Activated naive CD4-positive, alpha-beta T cell treated with Interleukin-2 at 50 U/mL for 16 hours (primary cell): Measurements from ENCODE around the gene TBC1D22A.
"Not testable (repeated sequence)": the region's sequence is repeated elsewhere in the genome, so short reads cannot be mapped to it uniquely, and the experiment has no call there.

Source experiments
- DNase-seq: peaks from one replicate; pipeline ENCODE4 v3.0.0-alpha.2; 2020

Gene TBC1D22A

GRCh38 chr22:47114813-47115517, 352.5 kb downstream of the TBC1D22A start:
- DNase-seq: no peak

- no peak for DNase-seq
Observed at GRCh38 chr22:47115518-47115890, 353.1 kb downstream of the TBC1D22A start.

- no peak for DNase-seq
Observed at GRCh38 chr22:47115921-47116320, 353.5 kb downstream of the TBC1D22A start.

- no peak for DNase-seq
Observed at GRCh38 chr22:47116426-47117341, 354.2 kb downstream of the TBC1D22A start.

- DNase-seq: not testable (repeated sequence)
Observed at GRCh38 chr22:47117442-47117841, 355.0 kb downstream of the TBC1D22A start.

GRCh38 chr22:47119181-47119580, 356.7 kb downstream of the TBC1D22A start:
- DNase-seq: no peak

GRCh38 chr22:47120399-47120798, 357.9 kb downstream of the TBC1D22A start:
- no peak for DNase-seq

GRCh38 chr22:47121791-47122190, 359.3 kb downstream of the TBC1D22A start:
- DNase-seq: no peak

GRCh38 chr22:47122441-47123000, 360.1 kb downstream of the TBC1D22A start:
- DNase-seq: no peak

- no peak for DNase-seq
Observed at GRCh38 chr22:47123006-47123826, 360.8 kb downstream of the TBC1D22A start.

GRCh38 chr22:47123827-47124442, 361.5 kb downstream of the TBC1D22A start:
- no peak for DNase-seq

GRCh38 chr22:47124451-47124881, 362.0 kb downstream of the TBC1D22A start:
- DNase-seq: no peak

GRCh38 chr22:47124961-47125360, 362.5 kb downstream of the TBC1D22A start:
- no peak for DNase-seq

- no peak for DNase-seq
Observed at GRCh38 chr22:47125603-47126002, 363.2 kb downstream of the TBC1D22A start.

- no peak for DNase-seq
Observed at GRCh38 chr22:47126344-47126811, 363.9 kb downstream of the TBC1D22A start.

- DNase-seq: no peak
Observed at GRCh38 chr22:47127441-47127871, 365.0 kb downstream of the TBC1D22A start.

GRCh38 chr22:47128216-47128615, 365.8 kb downstream of the TBC1D22A start:
- no peak for DNase-seq

GRCh38 chr22:47128622-47129215, 366.3 kb downstream of the TBC1D22A start:
- DNase-seq: no peak

GRCh38 chr22:47129902-47130635, 367.6 kb downstream of the TBC1D22A start:
- no peak for DNase-seq

- DNase-seq: no peak
Observed at GRCh38 chr22:47130883-47131631, 368.6 kb downstream of the TBC1D22A start.
